Measurements from ENCODE around the gene C13orf46. TPM values are rescaled to one million over a fixed set of nuclear protein-coding genes. Genes with fewer than 3 reads are reported as not detected.

The C13orf46 gene
- polyA plus RNA-seq, 1 experiment: 0.35 TPM

DNA sequence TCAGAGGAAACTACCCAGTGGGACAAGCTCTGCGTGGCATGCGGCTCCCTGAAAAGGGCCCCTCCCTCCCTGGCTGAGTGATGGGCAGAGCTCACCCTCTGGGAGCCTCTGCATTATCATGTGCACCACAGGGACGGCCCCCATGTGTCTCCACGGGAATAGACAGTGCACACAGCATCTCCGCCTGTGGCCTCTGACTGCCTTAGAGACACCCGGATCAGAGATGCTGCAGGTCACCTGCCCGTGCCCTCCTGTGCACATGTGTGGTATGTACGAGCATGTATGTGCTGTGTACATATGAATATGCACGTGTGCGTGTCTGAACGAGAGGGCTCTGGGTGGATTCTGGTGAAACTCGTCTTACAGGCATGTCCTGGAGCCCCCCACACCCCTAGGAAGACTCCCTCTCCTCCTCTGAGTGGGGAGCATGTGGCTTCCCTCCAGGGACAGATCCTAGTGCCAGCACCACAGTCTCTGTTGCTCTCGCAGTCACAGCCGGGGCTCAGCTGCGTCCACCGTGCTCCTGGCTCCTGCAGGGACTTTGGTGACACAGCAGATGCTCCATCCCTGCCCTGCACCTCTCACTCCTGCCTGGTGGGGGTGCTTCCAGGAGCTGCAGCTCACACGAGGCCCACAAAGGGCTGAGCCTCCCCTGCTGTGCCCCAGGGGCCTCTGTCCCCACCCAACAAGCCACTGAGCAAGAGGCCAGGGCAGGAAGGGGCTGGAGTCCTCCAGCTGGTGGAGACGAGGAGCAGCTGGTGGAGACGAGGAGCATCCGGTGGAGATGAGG, 19.6 kb downstream of the C13orf46 start:
- Histone ChIP-seq H3K4me3 (ENCODE audit: low read depth, low read length) (no peak overlapping the region), H3K9me3 (ENCODE audit: control insufficient read depth, insufficient read depth, low read length) (peaks cover 39% of the 10 kb centered on the region), H3K27me3 (ENCODE audit: control insufficient read depth, insufficient read depth, low read length) (no peaks in the 10 kb centered on the region), H3K27ac (ENCODE audit: low read depth, low read length) (peak overlapping the region; percentile 11)
- ChIA-PET POLR2A (no interaction called here), CTCF (no interaction called here)
- TF ChIP-seq, protein P1, sequence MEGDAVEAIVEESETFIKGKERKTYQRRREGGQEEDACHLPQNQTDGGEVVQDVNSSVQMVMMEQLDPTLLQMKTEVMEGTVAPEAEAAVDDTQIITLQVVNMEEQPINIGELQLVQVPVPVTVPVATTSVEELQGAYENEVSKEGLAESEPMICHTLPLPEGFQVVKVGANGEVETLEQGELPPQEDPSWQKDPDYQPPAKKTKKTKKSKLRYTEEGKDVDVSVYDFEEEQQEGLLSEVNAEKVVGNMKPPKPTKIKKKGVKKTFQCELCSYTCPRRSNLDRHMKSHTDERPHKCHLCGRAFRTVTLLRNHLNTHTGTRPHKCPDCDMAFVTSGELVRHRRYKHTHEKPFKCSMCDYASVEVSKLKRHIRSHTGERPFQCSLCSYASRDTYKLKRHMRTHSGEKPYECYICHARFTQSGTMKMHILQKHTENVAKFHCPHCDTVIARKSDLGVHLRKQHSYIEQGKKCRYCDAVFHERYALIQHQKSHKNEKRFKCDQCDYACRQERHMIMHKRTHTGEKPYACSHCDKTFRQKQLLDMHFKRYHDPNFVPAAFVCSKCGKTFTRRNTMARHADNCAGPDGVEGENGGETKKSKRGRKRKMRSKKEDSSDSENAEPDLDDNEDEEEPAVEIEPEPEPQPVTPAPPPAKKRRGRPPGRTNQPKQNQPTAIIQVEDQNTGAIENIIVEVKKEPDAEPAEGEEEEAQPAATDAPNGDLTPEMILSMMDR (IDR thresholded peaks at IDR 0.05; ENCODE audit: low read depth, low read length): peak; percentile 7; the same call in 1 of the 2 replicates
- no peak for DNase-seq (ENCODE audit: low read depth, low spot score)

GRCh38 chr13:113953561-113953960, 20.3 kb downstream of the C13orf46 start:
- ChIA-PET POLR2A (no interaction called here), CTCF (no interaction called here)

GRCh38 chr13:113952983-113953520, 20.8 kb downstream of the C13orf46 start:
- Histone ChIP-seq H3K27me3 (ENCODE audit: control insufficient read depth, insufficient read depth, low read length) (no peaks in the 10 kb centered on the region), H3K27ac (ENCODE audit: low read depth, low read length) (no peak overlapping the region), H3K4me3 (ENCODE audit: low read depth, low read length) (no peak overlapping the region), H3K9me3 (ENCODE audit: control insufficient read depth, insufficient read depth, low read length) (peaks cover 28% of the 10 kb centered on the region)
- POLR2A ChIA-PET: no interaction called here
- no peak for DNase-seq (ENCODE audit: low read depth, low spot score)
- TF ChIP-seq, protein P1 (IDR thresholded peaks at IDR 0.05; ENCODE audit: low read depth, low read length): no peak
- CTCF ChIA-PET: no interaction called here

More at GRCh38 chr13:113953561-113953960, 20.3 kb downstream of the C13orf46 start:
- H3K9me3 ChIP-seq (ENCODE audit: control insufficient read depth, insufficient read depth, low read length): peaks cover 33% of the 10 kb centered on the region
- H3K27ac ChIP-seq (ENCODE audit: low read depth, low read length): peak overlapping the region; percentile 11
- no peak for DNase-seq (ENCODE audit: low read depth, low spot score)
- H3K27me3 ChIP-seq (ENCODE audit: control insufficient read depth, insufficient read depth, low read length): no peaks in the 10 kb centered on the region
- TF ChIP-seq, protein P1 (IDR thresholded peaks at IDR 0.05; ENCODE audit: low read depth, low read length): no peak
- no peak overlapping the region for H3K4me3 ChIP-seq (ENCODE audit: low read depth, low read length)

DNA sequence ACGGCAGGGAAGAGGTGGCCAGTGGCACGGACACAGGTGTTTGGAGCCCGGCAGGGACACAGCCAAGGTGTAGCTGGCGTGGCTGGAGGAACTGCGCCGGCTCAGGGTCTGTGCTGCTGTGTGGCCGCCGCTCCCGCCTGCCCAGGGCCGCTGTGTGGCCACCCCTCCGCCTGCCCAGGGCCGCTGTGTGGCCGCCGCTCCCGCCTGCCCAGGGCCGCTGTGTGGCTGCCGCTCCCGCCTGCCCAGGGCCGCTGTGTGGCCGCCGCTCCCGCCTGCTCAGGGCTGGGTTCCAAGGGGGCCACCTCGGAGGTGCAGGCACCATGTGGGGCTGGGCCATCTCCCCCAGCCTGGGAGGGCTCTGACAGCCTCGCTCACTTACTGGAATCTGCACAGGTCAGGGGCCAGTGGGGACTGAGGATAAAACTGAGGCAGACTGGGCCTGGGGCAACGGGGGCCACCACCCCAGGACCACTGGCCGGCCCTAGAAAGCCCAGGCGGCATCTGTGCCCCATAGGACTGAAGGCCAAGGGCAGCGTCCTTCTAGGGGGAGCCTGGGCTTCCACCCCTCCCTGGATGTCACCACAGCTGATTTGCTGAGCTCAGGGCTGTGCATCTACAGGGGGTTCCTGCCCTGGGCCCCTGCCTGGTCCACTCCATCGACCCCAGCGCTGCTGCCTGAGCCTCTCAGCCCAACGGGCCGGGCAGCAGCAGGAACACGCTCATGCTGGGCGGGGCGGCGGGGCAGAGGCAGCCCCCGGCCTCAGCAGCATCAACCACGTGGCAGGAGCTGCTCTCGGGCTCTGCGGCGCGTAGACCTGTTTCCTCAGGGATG, 21.5 kb downstream of the C13orf46 start:
- H3K27me3 ChIP-seq (ENCODE audit: control insufficient read depth, insufficient read depth, low read length): no peaks in the 10 kb centered on the region
- DNase-seq (ENCODE audit: low read depth, low spot score): no peak
- TF ChIP-seq, protein P1 (IDR thresholded peaks at IDR 0.05; ENCODE audit: low read depth, low read length): no peak
- H3K27ac ChIP-seq (ENCODE audit: low read depth, low read length): no peak overlapping the region
- H3K4me3 ChIP-seq (ENCODE audit: low read depth, low read length): no peak overlapping the region
- POLR2A ChIA-PET: no interaction called here
- peaks cover 28% of the 10 kb centered on the region for H3K9me3 ChIP-seq (ENCODE audit: control insufficient read depth, insufficient read depth, low read length)
- CTCF ChIA-PET: no interaction called here

Data from AG04450 (cell line).